Pancreas (tissue), 10 donors: Measurements from ENCODE around the gene CRYL1. TPM values are rescaled to one million over a fixed set of nuclear protein-coding genes. Genes with fewer than 3 reads are reported as not detected.

Experiments used
- ATAC-seq, 4 donors: fragments of 200-7000 bp; cut with Tn5 transposase; one replicate each; pipeline versions ENCODE4 v1.8.0 to v1.9.1; 2020; ENCODE audit warnings: mild to moderate bottlenecking in 4 of 4, moderate library complexity in 4 of 4
- DNase-seq, 6 donors: peaks; one replicate each; pipeline ENCODE4 v3.0.0-alpha.2; 2020
- FAIRE-seq: peaks from 2 replicates; lab custom pipeline; 2012; peaks lifted over from hg19 to GRCh38; lab: Jason Lieb, UNC
- H3K27ac ChIP-seq, 4 donors: fragments of 200-600 bp; sonication (generic); 1 replicate in 3 of 4; 2 replicates in 1 of 4; pipeline versions ENCODE4 v1.5.0 to v1.8.0; 2020
- H3K27me3 ChIP-seq, 4 donors: fragments of 200-600 bp; one replicate each; pipeline ENCODE4 v1.8.0; 2021
- H3K36me3 ChIP-seq, 3 donors: fragments of 200-600 bp; sonication (generic) in 1 of 3; one replicate each; pipeline versions ENCODE4 v1.5.0 to v1.8.0; 2020 to 2021
- H3K4me1 ChIP-seq, 3 donors: fragments of 200-600 bp; one replicate each; pipeline ENCODE4 v1.8.0; 2021
- H3K4me3 ChIP-seq, 4 donors: fragments of 200-600 bp; sonication (generic) in 2 of 4; one replicate each; pipeline versions ENCODE4 v1.5.0 to v1.8.0; 2020 to 2021
- H3K9me3 ChIP-seq, 4 donors: fragments of 200-600 bp; one replicate each; pipeline ENCODE4 v1.8.0; 2021
- CTCF ChIP-seq, 4 donors: fragments of 200-600 bp; sonication (generic) in 3 of 4; IDR thresholded peaks; one replicate each; pipeline versions ENCODE4 v1.5.0 to v1.8.0; 2021; ENCODE audit warnings: antibody characterized with exemption in 4 of 4
- WGBS, 2 donors: extraction: QIAGEN DNeasy Blood & Tissue Kit; methylation state at CpG; one replicate each; pipeline ENCODE4 v1.1.7; 2013; 5-methylcytosine and 5-hydroxymethylcytosine counted together
- intact Hi-C, 3 donors: fragments of 100-400 bp; cut with DNase I; formaldehyde crosslinking; loops; one replicate each; pipeline versions ENCODE4 v1.11.1 to v1.14.2; 2022
- polyA plus RNA-seq, 2 donors: library from polyadenylated mRNA; stranded (reverse); fragments of 200-250 nt; gene quantifications; one replicate each; pipeline ENCODE4 v1.2.3, GENCODE V29; 2013
- total RNA-seq, 6 donors: library from RNA; stranded (reverse); fragmentation: NEBNext Ultra II Directional in 4 of 6; extraction: Animal tissue kit (Norgen Biotek cat#: 25700) in 4 of 6; gene quantifications; one replicate each; pipeline versions ENCODE4 v1.2.1 to v1.2.4, GENCODE V29; 2021 to 2023
- donor health status: healthy with polysubstance abuse.
- donor health status: DM: no; HTN: no; CAD: no; lungs with moderate emphysema.
- donor health status: DM: no; HTN: no; CAD: no.
- donor health status: control.
- donor health status: control.
- donor health status: Bipolar disorder and iron deficiency.
- donor health status: DM: yes; HTN: yes; CAD: no.
- donor health status: DM: no; HTN: no; CAD: no.
- donor health status: DM: no; HTN: no; CAD: no.
- donor health status: DM: yes; HTN: yes; CAD: no.

The CRYL1 gene
- total and polyA plus RNA-seq, 8 donors = 12.8 to 31.7 (median 19.3) TPM

- 76 to 79% methylated on average over 10 of the region's 10 CpGs for WGBS, 2 donors
- Histone ChIP-seq H3K36me3 (no peaks in the 10 kb centered on the region), H3K4me3 (no peak overlapping the region), H3K27me3 (no peaks in the 10 kb centered on the region), H3K4me1 (no peaks in the 10 kb centered on the region), H3K9me3 (no peaks in the 10 kb centered on the region), H3K27ac (no peak overlapping the region)
- no peak for TF ChIP-seq CTCF (IDR thresholded peaks at IDR 0.05)
- no peak for DNase-seq
- intact Hi-C loops = no loop called here
- no peak for FAIRE-seq
- no peak for ATAC-seq
Observed at GRCh38 chr13:20534038-20534608, 8.5 kb upstream of the CRYL1 start.

- ATAC-seq = no peak
- Histone ChIP-seq H3K4me3 (no peak overlapping the region), H3K27me3 (no peaks in the 10 kb centered on the region), H3K36me3 (no peaks in the 10 kb centered on the region), H3K9me3 (no peaks in the 10 kb centered on the region), H3K4me1 (peaks cover 0 to 5% (median 0%) of the 10 kb centered on the region in 3 donors), H3K27ac (no peak overlapping the region)
- WGBS, 2 donors = 79 to 89% methylated on average over 2 of the region's 2 CpGs
- intact Hi-C loops = no loop called here
- no peak for TF ChIP-seq CTCF (IDR thresholded peaks at IDR 0.05)
- DNase-seq = no peak
- FAIRE-seq = no peak
Observed at GRCh38 chr13:20528452-20528851, 2.8 kb upstream of the CRYL1 start.

GRCh38 chr13:20526664-20527063, 1.0 kb upstream of the CRYL1 start:
- 31 to 41% methylated on average over 6 of the region's 6 CpGs for WGBS, 2 donors
- Histone ChIP-seq H3K36me3 (no peaks in the 10 kb centered on the region), H3K4me3 (peak overlapping the region in 2 of 4 donors; percentile 95 to 96), H3K27ac (peak overlapping the region in 2 of 4 donors; percentile 79 to 87), H3K9me3 (no peaks in the 10 kb centered on the region), H3K4me1 (peaks cover 0 to 5% (median 0%) of the 10 kb centered on the region in 3 donors), H3K27me3 (no peaks in the 10 kb centered on the region)
- peak in 1 of 4 donors; percentile 2 for ATAC-seq
- FAIRE-seq = no peak
- no peak for TF ChIP-seq CTCF (IDR thresholded peaks at IDR 0.05)
- no peak for DNase-seq
- intact Hi-C loops = no loop called here

GRCh38 chr13:20525144-20525600, 485 bp downstream of the CRYL1 start:
- FAIRE-seq (no peak), ATAC-seq (peak; percentile 38 to 57 (median 52)), DNase-seq (peak; percentile 20 to 81 (median 49))
- H3K4me3 ChIP-seq = peak overlapping the region; percentile 78 to 98 (median 96)
- no peaks in the 10 kb centered on the region for H3K27me3 ChIP-seq
- TF ChIP-seq CTCF (IDR thresholded peaks at IDR 0.05) = no peak
- H3K27ac ChIP-seq = peak overlapping the region; percentile 55 to 87 (median 76)
- no peaks in the 10 kb centered on the region for H3K9me3 ChIP-seq
- intact Hi-C loops = no loop called here
- no peaks in the 10 kb centered on the region for H3K36me3 ChIP-seq
- WGBS, 2 donors = 1% methylated on average over 31 to 37 of the region's 37 CpGs
- peaks cover 0 to 5% (median 0%) of the 10 kb centered on the region in 3 donors for H3K4me1 ChIP-seq
